Ovary (tissue), 3 donors: Measurements from ENCODE around the gene ATP1B2.

Experiments used
- EP300 ChIP-seq: sonication (generic); formaldehyde crosslinking; IDR thresholded peaks from one replicate; pipeline ENCODE4 v1.6.1; 2017; ENCODE audit warnings: antibody characterized with exemption
- POLR2A ChIP-seq: fragments of 450-650 bp; IDR thresholded peaks from one replicate; pipeline ENCODE4 v1.6.1; 2017; ENCODE audit warnings: antibody characterized with exemption, mild to moderate bottlenecking, moderate library complexity
- TF ChIP-seq, protein P1 (sequence below), 3 donors: fragments of 450-650 bp in 2 of 3; fragments of 200-600 bp in 1 of 3; IDR thresholded peaks; one replicate each; pipeline versions ENCODE4 v1.5.1 to v1.8.0; 2016 to 2022; ENCODE audit warnings: antibody characterized with exemption in 3 of 3, mild to moderate bottlenecking in 1 of 3
- donor health status: DM: no; HTN: no; CAD: no.

GRCh38 chr17:7702776-7703175 lies 52.0 kb downstream of the ATP1B2 start:
- TF ChIP-seq, protein P1, sequence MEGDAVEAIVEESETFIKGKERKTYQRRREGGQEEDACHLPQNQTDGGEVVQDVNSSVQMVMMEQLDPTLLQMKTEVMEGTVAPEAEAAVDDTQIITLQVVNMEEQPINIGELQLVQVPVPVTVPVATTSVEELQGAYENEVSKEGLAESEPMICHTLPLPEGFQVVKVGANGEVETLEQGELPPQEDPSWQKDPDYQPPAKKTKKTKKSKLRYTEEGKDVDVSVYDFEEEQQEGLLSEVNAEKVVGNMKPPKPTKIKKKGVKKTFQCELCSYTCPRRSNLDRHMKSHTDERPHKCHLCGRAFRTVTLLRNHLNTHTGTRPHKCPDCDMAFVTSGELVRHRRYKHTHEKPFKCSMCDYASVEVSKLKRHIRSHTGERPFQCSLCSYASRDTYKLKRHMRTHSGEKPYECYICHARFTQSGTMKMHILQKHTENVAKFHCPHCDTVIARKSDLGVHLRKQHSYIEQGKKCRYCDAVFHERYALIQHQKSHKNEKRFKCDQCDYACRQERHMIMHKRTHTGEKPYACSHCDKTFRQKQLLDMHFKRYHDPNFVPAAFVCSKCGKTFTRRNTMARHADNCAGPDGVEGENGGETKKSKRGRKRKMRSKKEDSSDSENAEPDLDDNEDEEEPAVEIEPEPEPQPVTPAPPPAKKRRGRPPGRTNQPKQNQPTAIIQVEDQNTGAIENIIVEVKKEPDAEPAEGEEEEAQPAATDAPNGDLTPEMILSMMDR (IDR thresholded peaks at IDR 0.05) = no peak
- TF ChIP-seq POLR2A = no peak
- TF ChIP-seq EP300 = no peak
